Measurements from ENCODE around the gene C3orf20. TPM values are rescaled to one million over a fixed set of nuclear protein-coding genes. Genes with fewer than 3 reads are reported as not detected.
"Not testable (repeated sequence)": the region's sequence is repeated elsewhere in the genome, so short reads cannot be mapped to it uniquely, and the experiment has no call there.

The C3orf20 gene
- total RNA-seq, 2 donors from 2014 or later, result 0.12 to 0.42 TPM

GRCh38 chr3:14721126-14721864, 46.4 kb downstream of the C3orf20 start:
- no peak overlapping the region for H3K27ac Mint-ChIP-seq
- DNase-seq (no peak), ATAC-seq (no peak)
- peaks cover 2% of the 10 kb centered on the region for H3K4me1 Mint-ChIP-seq
- H3K4me3 Mint-ChIP-seq, result no peak overlapping the region
- no peaks in the 10 kb centered on the region for H3K9me3 ChIP-seq (ENCODE audit: control insufficient read depth, low read length, poor library complexity, severe bottlenecking)
- H3K36me3 Mint-ChIP-seq (ENCODE audit: low read depth), result no peaks in the 10 kb centered on the region
- peaks cover 43% of the 10 kb centered on the region for H3K27me3 Mint-ChIP-seq

GRCh38 chr3:14725013-14725412, 50.1 kb downstream of the C3orf20 start:
- H3K27me3 Mint-ChIP-seq, result peaks cover 37% of the 10 kb centered on the region
- no peak overlapping the region for H3K4me3 Mint-ChIP-seq
- H3K27ac Mint-ChIP-seq, result no peak overlapping the region
- no peaks in the 10 kb centered on the region for H3K9me3 ChIP-seq (ENCODE audit: control insufficient read depth, low read length, poor library complexity, severe bottlenecking)
- H3K4me1 Mint-ChIP-seq, result no peaks in the 10 kb centered on the region
- H3K36me3 Mint-ChIP-seq (ENCODE audit: low read depth), result no peaks in the 10 kb centered on the region
- DNase-seq, result no peak
- no peak for ATAC-seq

DNA sequence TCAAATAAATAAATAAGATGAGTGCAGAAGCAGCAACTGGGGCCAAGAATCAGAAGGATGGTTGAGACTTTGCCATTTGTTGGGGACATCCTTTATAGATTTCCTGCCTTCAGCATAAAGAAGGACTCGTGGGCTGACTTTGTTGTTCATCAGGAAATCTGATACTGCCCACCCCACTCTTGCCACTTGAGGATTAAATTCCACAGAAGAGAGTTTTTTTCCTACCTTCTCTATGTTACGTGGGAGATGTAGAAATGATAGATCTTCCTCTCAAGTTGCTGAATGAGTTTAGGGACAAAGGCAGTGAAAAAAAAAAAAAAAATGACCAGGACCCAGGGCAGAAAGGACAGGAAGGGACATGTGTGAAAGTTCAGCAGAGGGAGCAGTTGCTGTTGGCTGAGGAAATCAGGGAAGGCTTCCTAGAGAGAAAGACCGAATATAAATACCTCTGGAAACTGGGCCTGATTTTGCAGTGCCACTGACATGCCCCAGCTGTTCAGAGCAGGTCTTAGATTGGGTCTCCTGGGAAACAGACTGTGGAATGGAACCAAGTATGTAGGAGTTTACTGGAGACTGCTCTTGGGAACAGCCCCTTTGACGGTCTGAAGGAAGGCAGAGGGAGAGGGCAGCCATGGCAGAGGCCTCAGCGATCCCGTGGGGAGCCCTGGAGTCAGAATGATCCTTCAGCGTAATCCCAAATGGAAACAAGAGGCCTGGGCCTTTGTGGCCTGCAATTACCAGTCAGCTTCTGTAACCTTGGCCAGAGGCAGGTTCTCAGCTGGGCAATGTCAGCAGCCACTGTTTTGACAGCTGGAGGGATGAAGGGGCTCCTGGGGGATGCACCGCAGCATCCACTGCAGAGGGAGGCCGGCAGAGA, 50.9 kb downstream of the C3orf20 start:
- no peak for DNase-seq
- Mint-ChIP-seq H3K27me3 (peaks cover 38% of the 10 kb centered on the region), H3K27ac (no peak overlapping the region), H3K36me3 (ENCODE audit: low read depth) (no peaks in the 10 kb centered on the region), H3K4me1 (no peaks in the 10 kb centered on the region), H3K4me3 (no peak overlapping the region)
- H3K9me3 ChIP-seq (ENCODE audit: control insufficient read depth, low read length, poor library complexity, severe bottlenecking), result no peaks in the 10 kb centered on the region
- ATAC-seq, result no peak

- ATAC-seq (no peak), DNase-seq (no peak)
- no peaks in the 10 kb centered on the region for H3K36me3 Mint-ChIP-seq (ENCODE audit: low read depth)
- no peaks in the 10 kb centered on the region for H3K9me3 ChIP-seq (ENCODE audit: control insufficient read depth, low read length, poor library complexity, severe bottlenecking)
- peaks cover 38% of the 10 kb centered on the region for H3K27me3 Mint-ChIP-seq
- no peak overlapping the region for H3K4me3 Mint-ChIP-seq
- no peaks in the 10 kb centered on the region for H3K4me1 Mint-ChIP-seq
- H3K27ac Mint-ChIP-seq, result no peak overlapping the region
Observed at GRCh38 chr3:14726441-14726780, 51.5 kb downstream of the C3orf20 start.

DNA sequence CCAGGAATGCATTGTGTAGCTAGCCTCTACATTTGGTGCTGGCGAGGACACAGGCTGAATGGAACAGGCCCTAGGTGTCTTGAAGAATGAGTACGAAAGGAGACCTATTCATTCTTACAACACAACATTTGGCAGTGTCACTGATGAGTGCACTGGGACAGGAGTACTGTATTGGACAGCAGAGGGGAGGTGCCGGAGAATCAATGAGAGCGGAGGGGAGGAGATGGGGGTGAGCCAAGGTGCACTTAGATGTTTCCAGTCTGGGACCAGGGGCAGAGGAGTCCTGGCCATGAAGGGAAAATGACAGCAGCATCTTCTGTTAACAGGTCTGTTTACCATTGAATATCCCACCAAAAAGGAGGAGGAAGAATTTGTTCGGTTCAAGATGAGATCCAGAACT, 53.2 kb downstream of the C3orf20 start:
- Mint-ChIP-seq H3K4me3 (no peak overlapping the region), H3K27me3 (peaks cover 24% of the 10 kb centered on the region), H3K27ac (no peak overlapping the region), H3K36me3 (ENCODE audit: low read depth) (no peaks in the 10 kb centered on the region), H3K4me1 (no peaks in the 10 kb centered on the region)
- no peak for ATAC-seq
- H3K9me3 ChIP-seq (ENCODE audit: control insufficient read depth, low read length, poor library complexity, severe bottlenecking), result no peaks in the 10 kb centered on the region
- no peak for DNase-seq

DNA sequence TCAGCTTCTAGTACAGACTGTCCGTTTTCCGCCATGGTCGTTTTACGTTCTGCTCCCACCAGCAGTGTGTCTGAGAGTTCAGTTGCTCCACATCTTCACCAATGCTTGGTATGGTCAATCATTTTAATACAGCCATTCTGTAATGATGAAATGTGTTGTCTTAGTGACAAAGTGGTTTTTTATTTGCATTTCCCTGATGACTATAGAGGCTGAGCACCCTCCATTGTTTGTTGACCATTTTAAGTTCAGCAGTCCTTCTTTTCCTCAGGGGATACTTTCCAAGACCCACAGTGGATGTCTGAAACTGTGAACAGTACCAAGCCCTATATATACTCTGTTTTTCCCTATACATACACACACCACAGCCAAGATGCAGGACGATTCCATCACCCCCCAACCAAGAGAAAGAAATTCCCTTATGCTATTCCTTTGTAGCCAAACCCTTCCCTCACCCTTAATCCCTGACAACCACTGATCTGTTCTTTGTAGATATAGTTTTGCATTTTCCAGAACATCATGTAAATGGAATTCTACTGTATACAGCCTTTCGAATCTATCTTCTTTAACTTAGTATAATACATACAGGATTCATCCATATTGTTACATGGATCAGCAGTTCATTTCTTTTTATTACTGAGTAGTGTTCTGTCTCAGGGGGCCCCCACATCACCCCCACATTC, 55.9 kb downstream of the C3orf20 start:
- H3K9me3 ChIP-seq (ENCODE audit: control insufficient read depth, low read length, poor library complexity, severe bottlenecking), result no peaks in the 10 kb centered on the region
- H3K36me3 Mint-ChIP-seq (ENCODE audit: low read depth), result no peaks in the 10 kb centered on the region
- no peaks in the 10 kb centered on the region for H3K4me1 Mint-ChIP-seq
- ATAC-seq, result no peak
- no peak for DNase-seq
- peaks cover 17% of the 10 kb centered on the region for H3K27me3 Mint-ChIP-seq
- no peak overlapping the region for H3K27ac Mint-ChIP-seq
- H3K4me3 Mint-ChIP-seq, result no peak overlapping the region

GRCh38 chr3:14740983-14741382, 66.0 kb downstream of the C3orf20 start:
- H3K4me1 Mint-ChIP-seq, result no peaks in the 10 kb centered on the region
- DNase-seq (no peak), ATAC-seq (no peak)
- no peak overlapping the region for H3K27ac Mint-ChIP-seq
- no peak overlapping the region for H3K4me3 Mint-ChIP-seq
- H3K9me3 ChIP-seq (ENCODE audit: control insufficient read depth, low read length, poor library complexity, severe bottlenecking), result no peaks in the 10 kb centered on the region
- peaks cover 2% of the 10 kb centered on the region for H3K36me3 Mint-ChIP-seq (ENCODE audit: low read depth)
- H3K27me3 Mint-ChIP-seq, result peaks cover 44% of the 10 kb centered on the region

- peaks cover 44% of the 10 kb centered on the region for H3K27me3 Mint-ChIP-seq
- no peaks in the 10 kb centered on the region for H3K9me3 ChIP-seq (ENCODE audit: control insufficient read depth, low read length, poor library complexity, severe bottlenecking)
- ATAC-seq (no peak), DNase-seq (no peak)
- no peak overlapping the region for H3K27ac Mint-ChIP-seq
- no peaks in the 10 kb centered on the region for H3K4me1 Mint-ChIP-seq
- H3K4me3 Mint-ChIP-seq, result no peak overlapping the region
- H3K36me3 Mint-ChIP-seq (ENCODE audit: low read depth), result peaks cover 2% of the 10 kb centered on the region
Observed at GRCh38 chr3:14741510-14741909, 66.6 kb downstream of the C3orf20 start.

GRCh38 chr3:14744556-14744955, 69.6 kb downstream of the C3orf20 start:
- Mint-ChIP-seq H3K36me3 (ENCODE audit: low read depth) (no peaks in the 10 kb centered on the region), H3K4me1 (no peaks in the 10 kb centered on the region), H3K27ac (no peak overlapping the region), H3K27me3 (peaks cover 56% of the 10 kb centered on the region), H3K4me3 (no peak overlapping the region)
- DNase-seq (no peak), ATAC-seq (no peak)
- no peaks in the 10 kb centered on the region for H3K9me3 ChIP-seq (ENCODE audit: control insufficient read depth, low read length, poor library complexity, severe bottlenecking)

DNA sequence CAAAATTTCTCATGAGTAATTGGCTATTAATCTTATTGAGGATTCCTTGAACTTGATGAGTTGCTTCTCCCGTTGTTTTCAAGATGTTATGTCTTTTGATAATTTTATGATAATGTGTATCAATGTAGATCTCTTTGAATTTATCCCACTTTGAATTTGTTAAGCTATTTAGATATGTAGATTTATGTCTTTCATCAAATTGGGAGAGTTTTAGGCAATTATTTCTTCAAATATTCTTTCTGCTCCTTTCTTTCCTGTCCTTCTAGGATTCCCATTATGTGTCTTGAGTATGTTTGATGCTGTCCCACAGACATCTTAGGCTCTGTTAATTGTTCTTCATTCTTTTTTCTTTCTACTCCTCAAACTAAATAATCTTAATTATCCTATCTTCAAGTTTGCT, 75.7 kb downstream of the C3orf20 start:
- DNase-seq, result no peak

GRCh38 chr3:14752979-14753378, 78.0 kb downstream of the C3orf20 start:
- H3K27ac Mint-ChIP-seq, DNase-seq: not testable (repeated sequence)
- H3K27me3 Mint-ChIP-seq, result peaks cover 25% of the 10 kb centered on the region

More for the DNA sequence above, 75.7 kb downstream of the C3orf20 start:
- ATAC-seq, result no peak
- H3K27me3 Mint-ChIP-seq, result peaks cover 34% of the 10 kb centered on the region
- no peaks in the 10 kb centered on the region for H3K4me1 Mint-ChIP-seq
- no peak overlapping the region for H3K27ac Mint-ChIP-seq
- H3K4me3 Mint-ChIP-seq, result no peak overlapping the region
- H3K9me3 ChIP-seq (ENCODE audit: control insufficient read depth, low read length, poor library complexity, severe bottlenecking), result no peaks in the 10 kb centered on the region
- H3K36me3 Mint-ChIP-seq (ENCODE audit: low read depth), result no peaks in the 10 kb centered on the region

DNA sequence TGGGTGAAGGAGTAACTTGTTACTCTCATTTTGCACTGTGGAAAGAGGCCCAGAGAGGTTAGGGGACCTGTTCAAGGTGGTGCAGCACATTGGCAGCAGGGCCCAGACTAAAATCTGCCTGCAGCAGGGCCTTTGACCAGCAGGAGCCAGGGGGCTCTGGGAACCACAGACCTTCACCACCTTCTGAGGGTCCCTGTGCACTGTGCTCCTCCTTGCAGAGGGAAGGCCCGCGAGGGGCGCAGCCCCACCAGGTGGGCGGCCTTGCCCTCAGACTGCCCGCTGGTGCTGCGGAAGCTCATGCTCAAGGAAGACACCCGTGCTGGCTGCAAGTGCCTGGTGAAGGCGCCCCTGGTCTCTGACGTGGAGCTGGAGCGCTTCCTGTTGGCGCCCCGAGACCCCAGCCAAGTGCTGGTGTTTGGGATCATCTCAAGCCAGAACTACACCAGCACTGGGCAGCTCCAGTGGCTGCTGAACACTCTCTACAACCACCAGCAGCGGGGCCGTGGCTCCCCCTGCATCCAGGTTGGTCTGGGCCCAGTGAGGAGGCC, 82.3 kb downstream of the C3orf20 start:
- Mint-ChIP-seq H3K36me3 (ENCODE audit: low read depth) (peaks cover 3% of the 10 kb centered on the region), H3K27ac (no peak overlapping the region), H3K27me3 (peaks cover 26% of the 10 kb centered on the region), H3K4me1 (peaks cover 3% of the 10 kb centered on the region), H3K4me3 (no peak overlapping the region)
- no peaks in the 10 kb centered on the region for H3K9me3 ChIP-seq (ENCODE audit: control insufficient read depth, low read length, poor library complexity, severe bottlenecking)
- DNase-seq (no peak), ATAC-seq (no peak)

More at GRCh38 chr3:14752979-14753378, 78.0 kb downstream of the C3orf20 start:
- not testable (repeated sequence) for H3K4me3 Mint-ChIP-seq; ATAC-seq; H3K4me1 Mint-ChIP-seq; H3K36me3 Mint-ChIP-seq (ENCODE audit: low read depth); H3K9me3 ChIP-seq (ENCODE audit: control insufficient read depth, low read length, poor library complexity, severe bottlenecking)

DNA sequence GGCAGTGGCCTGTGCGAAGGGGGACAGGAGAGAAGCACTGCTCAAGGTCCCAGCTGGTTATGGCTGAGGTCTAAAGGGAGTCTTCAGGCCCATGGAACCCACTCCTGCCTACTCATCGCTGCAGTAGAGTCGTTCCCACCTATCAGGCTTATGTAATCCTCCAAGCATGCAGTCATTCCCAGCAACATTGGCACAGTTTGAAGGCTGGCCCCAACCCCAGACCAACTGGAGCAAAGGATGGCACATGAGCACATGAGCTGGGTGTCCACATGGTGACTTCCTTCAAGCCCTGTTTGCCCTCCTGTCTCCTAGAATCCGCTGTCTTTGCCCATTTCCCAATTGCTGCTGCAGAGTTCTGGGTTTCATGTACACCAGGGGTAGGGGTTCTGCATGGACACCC, 83.4 kb downstream of the C3orf20 start:
- no peak overlapping the region for H3K27ac Mint-ChIP-seq
- ATAC-seq, result no peak
- peaks cover 3% of the 10 kb centered on the region for H3K4me1 Mint-ChIP-seq
- DNase-seq, result no peak
- peaks cover 33% of the 10 kb centered on the region for H3K27me3 Mint-ChIP-seq
- no peak overlapping the region for H3K4me3 Mint-ChIP-seq
- H3K9me3 ChIP-seq (ENCODE audit: control insufficient read depth, low read length, poor library complexity, severe bottlenecking), result no peaks in the 10 kb centered on the region
- H3K36me3 Mint-ChIP-seq (ENCODE audit: low read depth), result peaks cover 3% of the 10 kb centered on the region

Measured in T-helper 17 cell (primary cell).